HEK293T (cell line): Measurements from ENCODE around the gene TRIM24.

Experiments used
- CTCF ChIA-PET: fragments of 350-600 bp; formaldehyde crosslinking; extraction: SDS; loops from one replicate; lab custom pipeline; 2021; ENCODE audit warnings: antibody characterized with exemption, inconsistent platforms; lab: Yijun Ruan, JAX
- POLR2A ChIA-PET: fragments of 350-600 bp; formaldehyde crosslinking; extraction: SDS; loops from one replicate; lab custom pipeline; 2020; ENCODE audit warnings: antibody characterized with exemption, inconsistent platforms; lab: Yijun Ruan, JAX
- DNase-seq: peaks from one replicate; pipeline ENCODE4 v3.0.0; 2012; ENCODE audit warnings: mixed read lengths; ENCODE audit errors: extremely low spot score
- ARNT ChIP-seq: fragments of 450-650 bp; IDR thresholded peaks from 2 replicates; pipeline ENCODE4 v1.6.1; 2017; ENCODE audit warnings: mild to moderate bottlenecking
- BHLHE40 ChIP-seq: fragments of 450-650 bp; IDR thresholded peaks from 2 replicates; pipeline ENCODE4 v1.6.1; 2016; ENCODE audit warnings: mild to moderate bottlenecking, moderate library complexity, borderline replicate concordance
- CTBP1 ChIP-seq: fragments of 450-650 bp; IDR thresholded peaks from 2 replicates; pipeline ENCODE4 v1.6.1; 2016; ENCODE audit warnings: borderline replicate concordance
- ELF4 ChIP-seq: fragments of 450-650 bp; IDR thresholded peaks from 2 replicates; pipeline ENCODE4 v1.6.1; 2017; ENCODE audit warnings: antibody characterized with exemption
- FOXA1 ChIP-seq: fragments of 450-650 bp; IDR thresholded peaks from 2 replicates; pipeline ENCODE4 v1.6.1; 2016; ENCODE audit warnings: mild to moderate bottlenecking
- FOXK2 ChIP-seq: fragments of 450-650 bp; IDR thresholded peaks from 2 replicates; pipeline ENCODE4 v1.6.1; 2016; ENCODE audit warnings: mild to moderate bottlenecking
- FOXM1 ChIP-seq: fragments of 450-650 bp; IDR thresholded peaks from 2 replicates; pipeline ENCODE4 v1.6.1; 2017; ENCODE audit warnings: mild to moderate bottlenecking, borderline replicate concordance
- HDGF ChIP-seq: fragments of 450-650 bp; IDR thresholded peaks from 2 replicates; pipeline ENCODE4 v1.6.1; 2017; ENCODE audit warnings: antibody characterized with exemption, borderline replicate concordance
- L3MBTL2 ChIP-seq: fragments of 450-650 bp; conservative IDR thresholded peaks from 2 replicates; pipeline ENCODE4 v1.6.1; 2016; ENCODE audit warnings: mild to moderate bottlenecking
- LEF1 ChIP-seq: fragments of 450-650 bp; IDR thresholded peaks from 2 replicates; pipeline ENCODE4 v1.6.1; 2017; ENCODE audit warnings: mild to moderate bottlenecking, borderline replicate concordance
- NFRKB ChIP-seq: fragments of 450-650 bp; IDR thresholded peaks from 2 replicates; pipeline ENCODE4 v1.6.1; 2016; ENCODE audit warnings: mild to moderate bottlenecking, moderate library complexity
- PKNOX1 ChIP-seq: fragments of 450-650 bp; IDR thresholded peaks from 2 replicates; pipeline ENCODE4 v1.6.1; 2016
- SP1 ChIP-seq: fragments of 450-650 bp; IDR thresholded peaks from 2 replicates; pipeline ENCODE4 v1.6.1; 2017
- SUZ12 ChIP-seq: fragments of 450-650 bp; IDR thresholded peaks from 2 replicates; pipeline ENCODE4 v1.6.1; 2016; ENCODE audit warnings: mild to moderate bottlenecking
- TARDBP ChIP-seq: fragments of 450-650 bp; IDR thresholded peaks from 2 replicates; pipeline ENCODE4 v1.6.1; 2016
- ZNF384 ChIP-seq: fragments of 450-650 bp; IDR thresholded peaks from 2 replicates; pipeline ENCODE4 v1.6.1; 2016

Gene TRIM24

GRCh38 chr7:138512885-138513284 is 52.8 kb downstream of the TRIM24 start:
- CTCF ChIA-PET, result interaction anchor here (0.5 kb wide), 1 partner anchor 1904 kb away, joined by 3 read pairs; no protein-coding TSS in a partner anchor
- POLR2A ChIA-PET, result no interaction called here

GRCh38 chr7:138513344-138513871 is 53.3 kb downstream of the TRIM24 start:
- TF ChIP-seq ARNT, result no peak
- TF ChIP-seq TARDBP, result no peak
- no peak for TF ChIP-seq LEF1
- no peak for TF ChIP-seq BHLHE40
- no peak for TF ChIP-seq PKNOX1
- TF ChIP-seq SUZ12, result no peak
- TF ChIP-seq NFRKB, result no peak
- no peak for TF ChIP-seq FOXK2
- no peak for TF ChIP-seq HDGF
- TF ChIP-seq FOXA1, result no peak
- no peak for TF ChIP-seq SP1
- no peak for TF ChIP-seq ZNF384
- TF ChIP-seq CTBP1, result no peak
- no peak for TF ChIP-seq ELF4
- ChIA-PET POLR2A (no interaction called here), CTCF (interaction anchor here (0.5 kb wide), 1 partner anchor 1903 kb away, joined by 3 read pairs; no protein-coding TSS in a partner anchor)
- DNase-seq, result no peak

More at GRCh38 chr7:138512885-138513284, 52.8 kb downstream of the TRIM24 start:
- TF ChIP-seq FOXA1 (no peak), FOXK2 (no peak), TARDBP (no peak), CTBP1 (no peak), ZNF384 (no peak), NFRKB (no peak), LEF1 (no peak), FOXM1 (no peak), HDGF (no peak), ARNT (no peak), ELF4 (no peak), PKNOX1 (no peak), SP1 (no peak), BHLHE40 (no peak), L3MBTL2 (no peak), SUZ12 (no peak)
- DNase-seq, result no peak

- ChIA-PET POLR2A (no interaction called here), CTCF (no interaction called here)
- no peak for TF ChIP-seq ZNF384
- TF ChIP-seq ELF4, result no peak
- no peak for TF ChIP-seq FOXM1
- TF ChIP-seq TARDBP, result no peak
- TF ChIP-seq NFRKB, result no peak
- no peak for TF ChIP-seq CTBP1
- no peak for TF ChIP-seq FOXA1
- TF ChIP-seq HDGF, result no peak
- TF ChIP-seq PKNOX1, result no peak
- no peak for TF ChIP-seq FOXK2
- no peak for TF ChIP-seq BHLHE40
- no peak for TF ChIP-seq SP1
- TF ChIP-seq ARNT, result no peak
- no peak for TF ChIP-seq L3MBTL2
- no peak for TF ChIP-seq SUZ12
- no peak for TF ChIP-seq LEF1
- DNase-seq, result no peak
These were observed 54.0 kb downstream of the TRIM24 start for GRCh38 chr7:138514044-138514443.

GRCh38 chr7:138515001-138515528 is 55.0 kb downstream of the TRIM24 start:
- TF ChIP-seq FOXK2, result no peak
- TF ChIP-seq FOXA1, result no peak
- TF ChIP-seq BHLHE40, result no peak
- no peak for TF ChIP-seq HDGF
- TF ChIP-seq SP1, result no peak
- TF ChIP-seq LEF1, result no peak
- no peak for TF ChIP-seq ELF4
- no peak for TF ChIP-seq L3MBTL2
- TF ChIP-seq SUZ12, result no peak
- TF ChIP-seq NFRKB, result no peak
- no peak for TF ChIP-seq CTBP1
- TF ChIP-seq ZNF384, result no peak
- TF ChIP-seq FOXM1, result no peak
- no peak for TF ChIP-seq ARNT
- no peak for TF ChIP-seq PKNOX1
- TF ChIP-seq TARDBP, result no peak
- POLR2A ChIA-PET, result no interaction called here
- no peak for DNase-seq
- CTCF ChIA-PET, result interaction anchor here (0.6 kb wide), 1 partner anchor 33 kb away, joined by 3 read pairs; no protein-coding TSS in a partner anchor
